SU-DHL-6 (cell line): ENCODE measurements around the gene NDUFS6.

Source experiments
- H2AFZ ChIP-seq: fragments of 200-600 bp; sonication (generic); 2 replicates; pipeline ENCODE4 v1.6.1; 2014; ENCODE audit warnings: low read depth, mild to moderate bottlenecking, moderate library complexity, mixed read lengths, antibody characterized with exemption, low read length; ENCODE audit not compliant: severe bottlenecking
- H3F3A ChIP-seq: fragments of 200-600 bp; shearing (Covaris generic); 2 replicates; pipeline ENCODE4 v1.6.0; 2016; ENCODE audit warnings: antibody characterized with exemption, mild to moderate bottlenecking; ENCODE audit not compliant: insufficient read depth
- H3K27ac ChIP-seq: fragments of 200-600 bp; sonication (generic); 2 replicates; pipeline ENCODE4 v1.5.1; 2016; ENCODE audit warnings: low read depth, mild to moderate bottlenecking, low read length, moderate library complexity, mixed read lengths
- H3K27me3 ChIP-seq: fragments of 200-600 bp; sonication (generic), shearing (Covaris generic); 2 replicates; pipeline ENCODE4 v1.6.0; 2014; ENCODE audit warnings: mild to moderate bottlenecking, low read length
- H3K36me3 ChIP-seq: fragments of 200-600 bp; sonication (generic); 2 replicates; pipeline ENCODE4 v1.6.1; 2014; ENCODE audit warnings: mild to moderate bottlenecking, low read length, mixed read lengths
- H3K4me2 ChIP-seq: fragments of 300-600, 200-600 bp; shearing (Covaris generic), sonication (generic); 2 replicates; pipeline ENCODE4 v1.6.0; 2014; ENCODE audit warnings: low read length, low read depth, mild to moderate bottlenecking; ENCODE audit not compliant: poor library complexity, severe bottlenecking
- H3K4me3 ChIP-seq: fragments of 200-600 bp; sonication (generic); 2 replicates; pipeline ENCODE4 v1.5.1; 2014; ENCODE audit warnings: antibody characterized with exemption, low read length, mild to moderate bottlenecking, mixed read lengths; ENCODE audit not compliant: insufficient read depth, poor library complexity, severe bottlenecking
- H3K79me2 ChIP-seq: fragments of 200-600 bp; sonication (generic); 2 replicates; pipeline ENCODE4 v1.6.1; 2014; ENCODE audit warnings: mild to moderate bottlenecking, low read length, moderate library complexity; ENCODE audit not compliant: insufficient read depth
- H3K9ac ChIP-seq: fragments of 200-600 bp; sonication (generic); 2 replicates; pipeline ENCODE4 v1.7.0; 2014; ENCODE audit warnings: mild to moderate bottlenecking, low read length
- H3K9me2 ChIP-seq: fragments of 200-600 bp; sonication (generic); replicated peaks from 2 replicates; pipeline ENCODE4 v1.6.1; 2014; ENCODE audit warnings: low read length; ENCODE audit not compliant: insufficient read depth
- H3K9me3 ChIP-seq: fragments of 200-600 bp; sonication (generic); 2 replicates; pipeline ENCODE4 v1.6.1; 2014; ENCODE audit warnings: low read length, mixed read lengths; ENCODE audit not compliant: insufficient read depth
- H4K20me1 ChIP-seq: fragments of 200-600 bp; sonication (generic); 2 replicates; pipeline ENCODE4 v1.6.1; 2014; ENCODE audit warnings: low read depth, mild to moderate bottlenecking, antibody characterized with exemption, low read length, moderate library complexity, mixed read lengths
- EZH2phosphoT487 ChIP-seq: fragments of 200-600 bp; sonication (generic), shearing (Covaris generic); conservative IDR thresholded peaks from 2 replicates; pipeline ENCODE4 v1.6.1; 2018; ENCODE audit warnings: mild to moderate bottlenecking, antibody characterized with exemption, low read length, moderate library complexity, mixed read lengths
- TF ChIP-seq, protein P1 (sequence below): fragments of 200-600 bp; sonication (generic); IDR thresholded peaks from one replicate; pipeline ENCODE4 v1.5.1; 2017; ENCODE audit warnings: antibody characterized with exemption, mild to moderate bottlenecking, low read length, moderate library complexity; ENCODE audit not compliant: insufficient read depth, poor library complexity, severe bottlenecking

NDUFS6 gene

GRCh38 chr5:1753490-1753889, 47.7 kb upstream of the NDUFS6 start:
- H3K9me2 ChIP-seq: no peaks in the 10 kb centered on the region
- H3K9ac ChIP-seq: no peak overlapping the region
- no peaks in the 10 kb centered on the region for H4K20me1 ChIP-seq
- H3K27me3 ChIP-seq: no peaks in the 10 kb centered on the region
- H3F3A ChIP-seq: no peaks in the 10 kb centered on the region
- H3K4me2 ChIP-seq: no peak overlapping the region
- H3K9me3 ChIP-seq: 0 out of 2 replicates have a peak, but pooled peaks cover 2% of the 10 kb centered on the region
- H3K27ac ChIP-seq: no peak overlapping the region
- TF ChIP-seq EZH2phosphoT487: no peak
- H3K36me3 ChIP-seq: no peaks in the 10 kb centered on the region
- H2AFZ ChIP-seq: no peak overlapping the region
- H3K79me2 ChIP-seq: no peaks in the 10 kb centered on the region
- H3K4me3 ChIP-seq: no peak overlapping the region

DNA sequence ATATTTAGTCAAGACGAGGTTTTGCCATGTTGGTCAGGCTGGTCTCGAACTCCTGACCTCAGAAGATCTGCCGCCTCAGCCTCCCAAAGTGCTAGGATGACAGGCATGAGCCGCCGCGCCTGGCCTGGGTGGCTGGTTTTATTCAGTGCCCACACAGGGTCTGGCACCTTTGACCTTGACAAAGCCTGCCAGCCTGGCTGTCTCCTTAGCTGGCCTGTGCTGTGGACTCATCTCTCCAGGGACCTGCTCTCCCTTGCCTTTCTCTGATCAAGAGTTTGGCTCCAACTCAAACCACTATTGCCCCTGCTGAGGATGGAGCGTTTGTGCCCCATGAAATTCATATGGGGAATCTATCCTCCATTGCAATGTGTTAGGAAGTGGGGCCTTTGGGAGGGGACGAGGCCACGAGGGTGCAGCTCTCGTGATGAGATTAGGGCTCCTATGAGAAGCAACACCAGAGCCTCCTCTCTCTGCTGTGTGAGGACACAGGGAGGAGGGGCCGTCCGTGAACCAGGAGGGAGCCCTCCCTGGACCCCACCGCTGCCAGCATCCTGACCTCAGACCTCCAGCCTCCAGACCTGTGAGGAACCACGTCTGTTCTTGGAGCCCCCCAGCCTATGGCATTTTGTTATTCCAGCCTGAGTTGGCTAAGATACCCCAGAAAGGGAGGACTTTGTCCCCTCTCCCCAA, 46.5 kb upstream of the NDUFS6 start:
- Histone ChIP-seq H2AFZ (no peak overlapping the region), H3K36me3 (no peaks in the 10 kb centered on the region), H3F3A (no peaks in the 10 kb centered on the region), H3K9ac (no peak overlapping the region), H3K4me3 (no peak overlapping the region), H3K9me2 (no peaks in the 10 kb centered on the region), H3K9me3 (0 out of 2 replicates have a peak, but pooled peaks cover 6% of the 10 kb centered on the region), H4K20me1 (no peaks in the 10 kb centered on the region), H3K27ac (no peak overlapping the region), H3K4me2 (no peak overlapping the region), H3K79me2 (no peaks in the 10 kb centered on the region), H3K27me3 (no peaks in the 10 kb centered on the region)
- TF ChIP-seq EZH2phosphoT487: no peak
- TF ChIP-seq, protein P1, sequence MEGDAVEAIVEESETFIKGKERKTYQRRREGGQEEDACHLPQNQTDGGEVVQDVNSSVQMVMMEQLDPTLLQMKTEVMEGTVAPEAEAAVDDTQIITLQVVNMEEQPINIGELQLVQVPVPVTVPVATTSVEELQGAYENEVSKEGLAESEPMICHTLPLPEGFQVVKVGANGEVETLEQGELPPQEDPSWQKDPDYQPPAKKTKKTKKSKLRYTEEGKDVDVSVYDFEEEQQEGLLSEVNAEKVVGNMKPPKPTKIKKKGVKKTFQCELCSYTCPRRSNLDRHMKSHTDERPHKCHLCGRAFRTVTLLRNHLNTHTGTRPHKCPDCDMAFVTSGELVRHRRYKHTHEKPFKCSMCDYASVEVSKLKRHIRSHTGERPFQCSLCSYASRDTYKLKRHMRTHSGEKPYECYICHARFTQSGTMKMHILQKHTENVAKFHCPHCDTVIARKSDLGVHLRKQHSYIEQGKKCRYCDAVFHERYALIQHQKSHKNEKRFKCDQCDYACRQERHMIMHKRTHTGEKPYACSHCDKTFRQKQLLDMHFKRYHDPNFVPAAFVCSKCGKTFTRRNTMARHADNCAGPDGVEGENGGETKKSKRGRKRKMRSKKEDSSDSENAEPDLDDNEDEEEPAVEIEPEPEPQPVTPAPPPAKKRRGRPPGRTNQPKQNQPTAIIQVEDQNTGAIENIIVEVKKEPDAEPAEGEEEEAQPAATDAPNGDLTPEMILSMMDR: no peak

DNA sequence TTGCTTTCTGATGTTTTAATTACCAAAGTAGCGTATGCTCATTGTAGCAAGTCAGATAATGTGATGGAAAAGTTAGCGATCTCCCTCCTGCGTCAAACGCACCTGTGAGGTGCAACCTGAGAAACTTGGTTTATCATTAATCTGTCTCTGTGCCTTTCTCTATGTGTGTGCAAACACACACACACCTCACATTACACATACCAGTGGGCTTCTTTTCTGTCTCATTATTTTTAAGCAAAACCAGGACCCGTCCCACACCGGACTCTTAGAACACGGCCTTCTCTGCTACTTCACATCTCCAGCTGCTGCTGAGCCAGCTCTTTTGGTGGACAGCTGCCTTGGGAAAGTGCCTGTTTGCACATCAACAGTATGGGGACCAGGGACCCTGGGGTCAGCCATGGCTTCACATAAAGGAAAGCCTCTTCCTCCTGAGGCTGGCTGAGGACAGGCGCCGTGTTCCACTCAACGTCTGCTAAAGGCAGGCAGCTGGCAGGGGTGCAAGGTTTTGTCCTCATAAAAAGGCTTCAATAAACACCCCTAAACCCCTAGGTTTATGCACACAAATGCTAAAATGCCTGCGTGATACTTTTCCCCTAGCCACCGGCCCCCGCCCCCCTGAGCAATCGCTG, 45.8 kb upstream of the NDUFS6 start:
- Histone ChIP-seq H3K4me3 (no peak overlapping the region), H3K9me3 (0 out of 2 replicates have a peak, but pooled peaks cover 6% of the 10 kb centered on the region), H3K9ac (no peak overlapping the region), H2AFZ (no peak overlapping the region), H3K9me2 (no peaks in the 10 kb centered on the region), H3K79me2 (no peaks in the 10 kb centered on the region), H3K36me3 (no peaks in the 10 kb centered on the region), H4K20me1 (no peaks in the 10 kb centered on the region), H3K4me2 (no peak overlapping the region), H3K27me3 (no peaks in the 10 kb centered on the region), H3K27ac (no peak overlapping the region), H3F3A (no peaks in the 10 kb centered on the region)
- TF ChIP-seq, protein P1: no peak
- no peak for TF ChIP-seq EZH2phosphoT487

DNA sequence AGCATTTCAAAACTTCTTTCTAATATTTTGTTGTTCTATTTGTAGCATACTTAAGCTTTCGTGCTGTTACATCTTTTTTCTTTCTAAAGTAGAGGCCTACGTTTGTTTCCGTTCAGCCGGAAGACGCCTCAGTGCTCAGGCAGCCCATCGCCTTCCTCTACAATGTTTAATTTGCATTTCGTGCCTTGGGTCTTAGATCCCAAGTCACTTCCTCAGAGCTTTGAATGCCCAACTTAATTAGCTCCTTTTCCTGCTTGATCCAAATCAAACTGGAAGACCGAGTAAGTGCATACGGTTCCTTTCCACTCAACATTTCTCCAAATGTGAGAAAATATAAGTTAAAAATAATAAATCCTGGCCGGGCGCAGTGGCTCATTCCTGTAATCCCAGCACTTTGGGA, 44.7 kb upstream of the NDUFS6 start:
- no peaks in the 10 kb centered on the region for H3F3A ChIP-seq
- H3K9me2 ChIP-seq: no peaks in the 10 kb centered on the region
- no peak overlapping the region for H3K9ac ChIP-seq
- H2AFZ ChIP-seq: peak overlapping the region; percentile 75
- peak overlapping the region; percentile 25 for H3K4me2 ChIP-seq
- no peaks in the 10 kb centered on the region for H3K36me3 ChIP-seq
- H3K4me3 ChIP-seq: no peak overlapping the region
- no peak for TF ChIP-seq EZH2phosphoT487
- TF ChIP-seq, protein P1: no peak
- 0 out of 2 replicates have a peak, but pooled peaks cover 6% of the 10 kb centered on the region for H3K9me3 ChIP-seq
- 0 out of 2 replicates have a peak overlapping the region, but pooled peaks have one; percentile 22 for H3K27ac ChIP-seq
- no peaks in the 10 kb centered on the region for H3K27me3 ChIP-seq
- no peaks in the 10 kb centered on the region for H3K79me2 ChIP-seq
- no peaks in the 10 kb centered on the region for H4K20me1 ChIP-seq
